Esophagus squamous epithelium (tissue), 4 donors: ENCODE results near the gene NGF.

ENCODE experiments used
- POLR2A ChIP-seq, 4 donors: fragments of 450-650 bp; IDR thresholded peaks; one replicate each; pipeline ENCODE4 v1.6.1; 2017; ENCODE audit warnings: antibody characterized with exemption in 4 of 4, mild to moderate bottlenecking in 4 of 4, moderate library complexity in 3 of 4
- TF ChIP-seq, protein P1 (sequence below), 6 experiments: fragments of 450-650 bp in 4 of 6; fragments of 200-600 bp in 2 of 6; sonication (generic) in 2 of 6; IDR thresholded peaks; one replicate each; pipeline ENCODE4 v1.5.1; 2016 to 2019; ENCODE audit warnings: antibody characterized with exemption in 6 of 6, mild to moderate bottlenecking in 4 of 6, moderate library complexity in 4 of 6

DNA sequence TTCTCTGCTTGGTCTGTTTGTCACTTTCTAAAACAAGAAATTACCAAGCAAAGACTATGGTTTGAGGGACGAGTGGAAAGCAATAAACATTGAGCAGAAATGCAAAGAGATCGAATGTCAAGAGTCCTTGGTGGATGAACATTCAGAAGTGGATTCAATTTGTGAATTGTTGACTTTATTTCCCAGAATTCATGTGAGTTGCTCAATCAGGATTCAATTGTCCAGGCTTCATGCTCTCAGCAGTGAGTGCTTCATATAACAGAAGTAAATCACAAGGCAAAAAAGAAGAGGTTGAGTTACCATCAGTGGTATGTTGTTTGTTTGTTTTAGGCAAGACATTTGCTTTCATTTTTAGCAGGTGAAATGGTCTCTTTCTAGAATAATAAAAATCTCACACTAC is 31.9 kb downstream of the NGF start:
- TF ChIP-seq, protein P1, sequence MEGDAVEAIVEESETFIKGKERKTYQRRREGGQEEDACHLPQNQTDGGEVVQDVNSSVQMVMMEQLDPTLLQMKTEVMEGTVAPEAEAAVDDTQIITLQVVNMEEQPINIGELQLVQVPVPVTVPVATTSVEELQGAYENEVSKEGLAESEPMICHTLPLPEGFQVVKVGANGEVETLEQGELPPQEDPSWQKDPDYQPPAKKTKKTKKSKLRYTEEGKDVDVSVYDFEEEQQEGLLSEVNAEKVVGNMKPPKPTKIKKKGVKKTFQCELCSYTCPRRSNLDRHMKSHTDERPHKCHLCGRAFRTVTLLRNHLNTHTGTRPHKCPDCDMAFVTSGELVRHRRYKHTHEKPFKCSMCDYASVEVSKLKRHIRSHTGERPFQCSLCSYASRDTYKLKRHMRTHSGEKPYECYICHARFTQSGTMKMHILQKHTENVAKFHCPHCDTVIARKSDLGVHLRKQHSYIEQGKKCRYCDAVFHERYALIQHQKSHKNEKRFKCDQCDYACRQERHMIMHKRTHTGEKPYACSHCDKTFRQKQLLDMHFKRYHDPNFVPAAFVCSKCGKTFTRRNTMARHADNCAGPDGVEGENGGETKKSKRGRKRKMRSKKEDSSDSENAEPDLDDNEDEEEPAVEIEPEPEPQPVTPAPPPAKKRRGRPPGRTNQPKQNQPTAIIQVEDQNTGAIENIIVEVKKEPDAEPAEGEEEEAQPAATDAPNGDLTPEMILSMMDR (IDR thresholded peaks at IDR 0.05): no peak
- TF ChIP-seq POLR2A (IDR thresholded peaks at IDR 0.05): no peak
